ENCODE measurements around the gene GALNT14.
A peak's percentile ranks its signal among the peaks of the same experiment; 100 is the strongest.
"Not testable (repeated sequence)": the region's sequence is repeated elsewhere in the genome, so short reads cannot be mapped to it uniquely, and the experiment has no call there.

GALNT14 gene

GRCh38 chr2:31138037-31138962 is at the start of gene GALNT14:
GALNT14 (minus strand) TSS chr2:31138440; CDS start chr2:31138086, 354 bp downstream.
- DNase-seq (ENCODE audit: low spot score): peak; percentile 37

- no peak for DNase-seq (ENCODE audit: low spot score)
These were observed 48.9 kb upstream of the GALNT14 start for GRCh38 chr2:31187166-31187565.

DNA sequence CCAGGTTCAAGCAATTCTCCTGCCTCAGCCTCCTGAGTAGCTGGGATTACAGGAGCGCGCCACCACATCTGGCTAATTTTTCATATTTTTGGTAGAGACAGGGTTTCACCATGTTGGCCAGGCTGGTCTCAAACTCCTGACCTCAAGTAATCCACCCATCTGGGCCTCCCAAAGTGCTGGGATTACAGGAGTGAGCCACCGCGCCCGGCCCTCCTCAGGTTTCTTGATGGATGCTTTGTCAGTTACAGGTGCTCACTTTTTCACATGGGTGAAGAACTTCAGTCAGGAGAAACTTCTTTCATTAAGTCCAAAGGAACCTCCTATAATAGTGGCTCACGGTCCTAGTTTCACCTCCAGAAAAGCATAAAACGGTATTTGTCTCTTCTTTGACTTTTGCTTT is 45.7 kb upstream of the GALNT14 start:
- DNase-seq (ENCODE audit: low spot score): not testable (repeated sequence)

DNA sequence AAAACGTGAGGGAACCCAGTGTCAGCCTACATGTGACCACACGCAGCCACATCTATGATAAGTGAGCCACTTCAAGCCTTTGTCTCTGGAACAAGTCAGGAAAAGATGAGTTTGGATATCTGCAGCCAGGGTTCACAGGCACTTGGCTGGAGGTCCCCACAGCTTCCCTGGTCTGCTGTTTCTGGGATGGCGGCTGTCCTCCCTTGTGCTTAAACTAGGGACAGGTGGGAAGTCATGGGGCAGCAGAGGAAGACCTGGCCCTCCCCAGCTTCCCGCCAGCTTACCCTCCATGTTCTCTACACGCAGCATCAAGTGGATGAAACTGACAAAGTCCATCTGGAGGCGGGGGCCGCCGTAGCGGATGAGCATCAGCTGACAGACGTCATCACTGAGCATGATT is 38.5 kb upstream of the GALNT14 start:
- DNase-seq (ENCODE audit: low spot score): no peak

DNA sequence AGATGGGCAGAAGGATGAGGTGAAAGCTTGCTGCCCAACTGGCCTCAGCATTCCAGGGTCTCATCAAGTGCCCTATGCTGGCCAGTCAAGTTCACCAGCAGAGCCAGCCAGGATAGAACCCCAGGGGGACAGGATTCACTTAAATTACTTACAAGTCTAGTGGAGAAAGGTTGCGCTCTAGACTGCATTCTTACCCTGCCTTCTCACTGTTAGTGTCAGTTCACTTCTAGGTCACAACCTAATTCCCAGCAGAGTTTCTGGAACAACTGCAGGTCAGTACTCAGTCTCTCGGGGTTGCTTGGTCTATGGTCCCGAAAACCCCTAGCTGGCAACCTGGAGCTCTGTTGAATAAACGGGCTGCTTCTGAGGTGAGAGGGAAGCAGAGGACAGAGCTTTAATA is 32.9 kb upstream of the GALNT14 start:
- DNase-seq (ENCODE audit: low spot score): no peak

GRCh38 chr2:31170071-31170698 is 31.9 kb upstream of the GALNT14 start:
- DNase-seq (ENCODE audit: low spot score): peak; percentile 76

DNA sequence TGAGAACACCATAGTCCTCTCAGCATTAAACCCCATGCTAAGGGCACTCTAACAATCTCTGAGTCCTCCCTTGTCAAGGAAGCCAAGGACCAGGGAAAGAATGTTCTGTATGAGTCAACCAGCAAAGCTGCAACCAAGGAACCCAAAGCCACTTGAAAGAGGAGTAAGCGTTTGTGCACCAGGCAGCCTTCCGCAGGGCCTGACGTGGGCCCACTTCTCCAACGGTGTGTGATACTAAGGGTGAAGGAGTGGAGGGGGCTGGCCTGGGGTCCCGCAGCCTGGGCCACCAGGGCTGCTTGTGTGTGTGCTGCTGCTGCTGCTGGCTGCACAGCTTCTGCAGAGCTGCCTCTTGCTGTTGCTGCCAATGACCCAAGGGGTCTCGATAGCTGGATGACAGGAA is 30.1 kb upstream of the GALNT14 start:
- no peak for DNase-seq (ENCODE audit: low spot score)

DNA sequence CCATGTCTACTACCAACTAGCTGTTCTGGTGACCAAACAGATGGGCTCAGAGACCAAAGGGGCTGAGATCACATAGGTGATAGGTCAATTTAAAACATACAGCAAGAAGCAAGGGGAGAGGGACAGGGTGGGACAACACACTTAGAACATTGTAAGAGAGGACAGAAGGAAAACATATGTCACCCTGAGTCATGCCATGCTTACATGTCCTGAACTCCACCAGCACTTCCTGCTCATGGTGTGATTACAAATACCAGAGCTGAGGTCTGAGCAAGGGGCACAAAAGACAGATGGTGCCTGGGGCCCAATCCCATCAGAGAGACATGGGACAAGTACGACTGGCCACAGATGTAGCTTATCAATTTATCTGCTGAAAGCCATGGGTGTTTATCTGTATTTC is 28.7 kb upstream of the GALNT14 start:
- DNase-seq (ENCODE audit: low spot score): no peak

DNA sequence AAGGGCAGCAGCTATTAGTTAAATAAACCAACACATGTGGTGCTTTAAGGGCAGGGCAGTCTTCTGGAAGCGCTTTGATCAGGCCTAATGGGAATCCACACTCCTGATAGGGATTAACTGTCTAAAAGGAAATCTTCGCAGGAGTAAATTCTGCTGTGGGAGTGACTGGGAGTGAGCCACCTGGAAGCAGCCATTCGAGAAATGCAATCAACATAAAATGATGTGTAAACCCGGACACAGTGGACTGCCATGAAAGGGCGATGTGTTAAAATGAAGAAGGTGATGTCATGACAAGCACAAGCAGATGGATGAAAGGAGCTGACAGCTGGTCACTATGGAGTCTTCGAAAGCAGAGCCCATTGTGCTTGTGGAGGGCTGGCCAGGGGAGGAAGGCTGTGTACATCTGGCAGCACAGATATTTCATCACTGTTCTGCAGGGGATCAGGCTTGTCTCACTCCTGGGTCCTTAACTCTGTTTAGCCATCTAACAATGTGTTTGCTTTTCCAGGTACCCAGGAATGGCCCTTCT is 24.8 kb upstream of the GALNT14 start:
- DNase-seq (ENCODE audit: low spot score): no peak

- no peak for DNase-seq (ENCODE audit: low spot score)
These were observed 23.4 kb upstream of the GALNT14 start for GRCh38 chr2:31161637-31162036.

DNA sequence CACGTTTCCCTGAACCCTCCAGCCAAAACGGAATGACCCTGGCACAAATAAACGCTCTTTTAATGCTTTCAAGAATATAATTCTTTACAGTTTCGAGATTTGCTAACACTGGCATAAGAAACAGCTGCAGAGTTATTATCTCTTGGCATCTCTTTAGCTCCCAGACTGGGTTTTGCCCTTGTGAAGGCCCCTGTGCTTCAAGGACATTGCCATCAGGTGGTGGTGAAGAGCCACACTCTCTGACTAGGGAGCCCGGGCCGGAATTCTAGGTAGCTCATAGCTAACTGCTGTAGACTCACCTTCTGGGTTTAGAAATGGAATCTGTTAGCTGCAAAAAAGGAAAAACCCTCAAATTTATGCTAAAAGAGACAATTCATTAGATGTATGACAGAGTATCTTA is 13.3 kb upstream of the GALNT14 start:
- no peak for DNase-seq (ENCODE audit: low spot score)

DNA sequence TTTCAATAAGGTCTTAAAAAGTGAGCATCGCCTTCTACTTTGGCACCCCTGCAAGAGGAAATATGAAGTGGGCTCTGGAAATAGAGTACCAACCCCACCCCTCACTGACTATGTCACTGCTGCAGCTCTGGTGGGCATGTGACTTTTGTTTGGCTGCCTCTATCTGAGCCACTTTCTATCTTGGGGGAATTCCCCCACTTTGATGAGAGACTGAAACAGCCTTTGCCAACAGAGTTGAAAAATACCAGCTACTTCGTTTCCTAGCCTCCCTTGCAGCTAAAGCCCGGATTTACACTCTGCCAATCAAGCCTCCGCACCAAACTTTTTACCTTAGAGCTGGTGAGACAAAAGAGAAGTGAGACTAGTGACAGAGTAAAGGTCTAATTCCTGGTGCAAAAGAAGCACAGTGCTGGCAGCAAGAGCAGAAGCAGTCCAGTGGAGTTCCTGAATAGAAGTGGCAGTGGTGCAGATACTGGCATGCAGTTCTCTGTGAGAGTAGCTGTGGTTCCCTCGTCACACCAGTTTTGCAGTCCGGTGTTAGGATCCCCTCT is 12.0 kb upstream of the GALNT14 start:
- DNase-seq (ENCODE audit: low spot score): no peak

- DNase-seq (ENCODE audit: low spot score): no peak
These were observed 10.3 kb upstream of the GALNT14 start for GRCh38 chr2:31148514-31148913.

GRCh38 chr2:31147645-31148044 is 9.4 kb upstream of the GALNT14 start:
- no peak for DNase-seq (ENCODE audit: low spot score)

DNA sequence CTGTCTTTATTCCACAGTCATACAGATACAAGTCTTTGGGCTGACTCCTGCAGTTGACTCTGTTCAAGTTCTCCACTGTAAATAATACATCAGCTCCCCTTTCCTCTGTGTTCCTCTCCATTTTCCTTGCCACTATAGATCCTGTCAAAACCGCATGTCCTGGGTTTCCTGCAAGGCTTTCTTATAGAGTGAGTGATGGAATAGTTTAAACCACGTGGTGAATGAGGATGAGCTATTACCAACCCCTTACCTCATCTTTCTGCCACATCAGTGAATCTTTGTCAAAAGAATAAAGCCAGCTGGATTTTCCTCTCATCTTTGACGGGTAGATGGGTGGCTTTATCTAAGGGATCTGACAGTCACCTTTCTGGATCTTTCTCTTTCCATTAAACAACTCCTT is 3.9 kb upstream of the GALNT14 start:
- no peak for DNase-seq (ENCODE audit: low spot score)

DNA sequence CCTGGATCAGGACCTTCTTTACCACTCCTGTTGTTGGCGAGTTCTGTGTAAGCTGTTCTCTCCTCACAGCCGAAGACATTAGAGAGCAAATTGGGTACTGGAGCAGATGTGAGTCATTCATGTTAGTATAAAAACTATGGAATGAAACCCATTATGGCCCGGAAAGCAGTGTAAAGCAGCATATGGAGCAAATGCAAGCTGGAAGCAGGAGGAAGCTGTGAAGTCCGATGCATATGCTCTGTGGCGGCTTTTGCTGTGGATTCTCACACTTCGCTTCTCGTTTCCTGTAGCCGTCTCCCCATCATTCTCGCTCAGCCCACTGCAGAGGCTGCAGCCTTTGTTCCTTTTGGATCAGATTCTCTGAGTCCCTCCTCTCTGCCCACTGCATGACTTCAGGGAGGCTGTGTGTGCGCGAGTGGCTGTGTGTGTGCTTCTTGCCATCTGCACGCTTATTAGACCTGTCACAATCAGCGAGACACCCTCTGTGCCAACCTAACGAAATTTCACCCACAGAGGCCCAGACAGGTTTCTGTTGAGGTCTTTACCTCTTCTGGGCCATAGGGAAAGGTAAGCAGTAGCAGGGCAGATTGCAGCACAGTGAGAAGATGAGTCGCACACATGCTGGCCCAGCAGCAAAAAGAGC is 3.3 kb upstream of the GALNT14 start:
- no peak for DNase-seq (ENCODE audit: low spot score)

GRCh38 chr2:31140151-31140550 is 1.9 kb upstream of the GALNT14 start:
- DNase-seq (ENCODE audit: low spot score): no peak

DNA sequence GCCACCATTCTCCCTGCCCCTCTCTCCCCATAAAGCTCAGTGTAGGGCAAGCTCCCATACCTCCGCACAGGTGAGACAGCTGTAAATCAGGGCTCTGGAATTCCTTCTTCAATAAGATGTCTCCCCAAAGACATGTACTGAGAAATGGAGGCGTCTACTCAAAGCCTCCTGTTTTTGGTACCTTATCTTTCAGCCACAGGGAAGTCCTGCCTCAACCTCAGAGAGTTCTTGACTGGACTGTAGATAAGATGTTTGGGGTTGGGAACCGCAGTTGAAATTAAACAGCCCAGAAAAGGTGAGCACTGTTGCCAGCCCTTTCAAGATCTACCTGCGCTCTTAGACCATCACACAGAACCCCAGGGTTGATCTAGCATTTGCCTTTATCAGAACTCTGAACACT is 1.4 kb upstream of the GALNT14 start:
- no peak for DNase-seq (ENCODE audit: low spot score)

DNA sequence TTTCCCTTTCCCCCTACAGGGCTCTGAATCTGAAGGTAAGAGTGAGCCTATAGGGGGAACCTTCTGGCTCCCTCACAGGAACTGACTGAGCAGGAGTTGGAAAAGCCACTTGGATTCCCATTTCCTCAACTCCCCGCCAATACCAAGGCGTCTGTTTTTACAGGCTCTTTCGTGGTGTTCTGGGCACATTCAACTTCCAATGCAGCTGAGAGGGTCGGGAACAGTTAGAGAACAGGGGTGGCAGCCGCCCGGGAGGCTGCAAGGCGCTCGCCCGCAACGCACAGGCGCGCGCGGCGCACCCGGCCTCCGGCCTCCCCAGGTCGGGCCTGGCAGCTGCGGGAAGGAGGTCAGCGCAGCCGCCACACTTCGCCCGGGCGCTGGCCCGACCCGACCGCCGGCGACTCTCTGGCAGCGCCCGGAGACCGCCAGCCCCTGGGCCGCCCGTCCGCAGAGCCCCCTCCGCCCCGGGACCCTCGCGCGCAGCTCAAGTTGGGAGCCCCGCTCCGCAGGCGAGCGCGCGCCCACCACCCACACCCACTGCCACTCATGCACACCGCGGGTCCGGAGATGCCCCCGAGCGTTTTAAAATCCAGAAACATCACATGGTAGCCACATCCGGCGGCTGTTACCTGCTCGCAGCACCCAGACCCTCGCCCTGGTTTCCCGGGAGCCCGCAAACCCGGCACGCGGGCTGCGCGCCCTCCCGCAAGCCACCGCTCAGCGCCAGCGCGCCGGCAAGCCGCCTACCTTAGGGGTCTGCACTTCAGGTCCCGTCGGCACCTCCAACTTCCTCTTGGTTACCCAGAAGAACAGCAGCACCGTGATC is 816 bp downstream of the GALNT14 start:
- no peak for DNase-seq (ENCODE audit: low spot score)

GRCh38 chr2:31136732-31137131 is 1.5 kb downstream of the GALNT14 start:
- DNase-seq (ENCODE audit: low spot score): no peak

GRCh38 chr2:31136000-31136399 is 2.2 kb downstream of the GALNT14 start:
- DNase-seq (ENCODE audit: low spot score): no peak

DNA sequence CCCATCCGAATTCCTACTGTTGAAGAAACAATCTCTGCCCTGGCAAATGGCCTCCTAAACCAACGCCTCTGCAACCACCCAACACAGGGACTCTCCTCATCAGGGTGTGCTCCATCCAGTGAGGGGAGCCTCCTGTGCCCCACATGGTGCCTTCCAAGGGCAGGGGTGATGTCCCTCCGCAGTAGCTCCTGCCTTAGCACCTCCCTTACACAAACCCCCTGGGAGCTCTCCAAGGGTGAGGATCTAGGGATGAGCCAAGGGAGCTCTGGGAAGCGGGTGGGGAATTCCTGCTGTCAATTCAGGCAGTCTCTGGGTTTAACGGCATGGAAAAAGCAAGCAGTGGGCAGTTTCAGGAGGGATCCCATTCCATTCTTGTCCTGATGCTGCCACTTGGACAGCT is 3.8 kb downstream of the GALNT14 start:
- no peak for DNase-seq (ENCODE audit: low spot score)

Measured in pons (tissue), 1 donor.